A673 (cell line): Measurements from ENCODE around the gene OSCAR.

Experiments used
- CTCF ChIP-seq: fragments of 300-800, 200-600 bp; sonication (generic); conservative IDR thresholded peaks from 2 replicates; pipeline ENCODE4 v1.5.1; 2017; ENCODE audit warnings: low read depth, mild to moderate bottlenecking, antibody characterized with exemption, low read length, moderate library complexity, mixed read lengths
- EZH2 ChIP-seq: fragments of 200-600 bp; sonication (generic); IDR thresholded peaks from 2 replicates; pipeline ENCODE4 v1.6.1; 2017; ENCODE audit warnings: borderline replicate concordance, low read depth, mild to moderate bottlenecking, mixed read lengths, antibody characterized with exemption, low read length; ENCODE audit not compliant: poor library complexity, severe bottlenecking

DNA sequence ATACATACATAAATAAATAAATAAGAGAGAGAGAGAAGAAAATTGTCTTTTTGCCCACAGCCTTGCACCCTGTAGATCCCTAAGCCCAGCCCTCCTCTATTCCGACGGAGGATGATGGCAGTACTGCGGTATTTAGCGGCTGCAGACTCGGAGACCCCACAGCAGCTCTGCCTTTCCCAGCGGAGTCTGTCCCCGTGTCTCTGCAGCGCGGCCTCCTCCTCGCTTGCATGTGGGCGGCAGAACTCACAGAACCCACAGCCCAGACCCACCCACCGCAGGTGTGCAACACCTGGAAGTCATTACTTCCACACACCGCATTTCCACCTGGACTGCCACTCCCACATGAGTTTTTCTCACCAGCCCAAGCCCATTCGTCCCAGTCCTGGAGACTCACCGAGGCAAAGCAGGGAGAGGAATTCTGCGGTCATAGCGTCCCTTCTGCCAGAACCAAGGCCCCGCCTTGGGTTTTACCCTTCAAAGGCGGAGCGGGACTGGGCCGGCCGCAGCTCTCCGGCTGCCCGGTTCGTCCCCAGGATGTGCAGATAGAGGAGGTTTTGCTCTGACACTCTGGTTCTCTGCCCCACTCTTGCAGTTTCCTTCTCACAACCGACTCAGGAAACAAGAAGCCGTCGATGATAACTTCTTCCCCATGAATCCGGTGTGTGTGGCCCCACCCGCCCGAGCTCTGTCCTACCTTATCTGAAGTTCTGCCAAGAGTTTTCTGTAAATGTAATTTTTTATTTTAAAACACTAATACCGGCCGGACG lies 37.1 kb downstream of the OSCAR start, which contains the start of gene VSTM1:
- TF ChIP-seq CTCF (no peak), EZH2 (no peak)
